ENCODE measurements around the gene MAB21L4.

Gene MAB21L4

DNA sequence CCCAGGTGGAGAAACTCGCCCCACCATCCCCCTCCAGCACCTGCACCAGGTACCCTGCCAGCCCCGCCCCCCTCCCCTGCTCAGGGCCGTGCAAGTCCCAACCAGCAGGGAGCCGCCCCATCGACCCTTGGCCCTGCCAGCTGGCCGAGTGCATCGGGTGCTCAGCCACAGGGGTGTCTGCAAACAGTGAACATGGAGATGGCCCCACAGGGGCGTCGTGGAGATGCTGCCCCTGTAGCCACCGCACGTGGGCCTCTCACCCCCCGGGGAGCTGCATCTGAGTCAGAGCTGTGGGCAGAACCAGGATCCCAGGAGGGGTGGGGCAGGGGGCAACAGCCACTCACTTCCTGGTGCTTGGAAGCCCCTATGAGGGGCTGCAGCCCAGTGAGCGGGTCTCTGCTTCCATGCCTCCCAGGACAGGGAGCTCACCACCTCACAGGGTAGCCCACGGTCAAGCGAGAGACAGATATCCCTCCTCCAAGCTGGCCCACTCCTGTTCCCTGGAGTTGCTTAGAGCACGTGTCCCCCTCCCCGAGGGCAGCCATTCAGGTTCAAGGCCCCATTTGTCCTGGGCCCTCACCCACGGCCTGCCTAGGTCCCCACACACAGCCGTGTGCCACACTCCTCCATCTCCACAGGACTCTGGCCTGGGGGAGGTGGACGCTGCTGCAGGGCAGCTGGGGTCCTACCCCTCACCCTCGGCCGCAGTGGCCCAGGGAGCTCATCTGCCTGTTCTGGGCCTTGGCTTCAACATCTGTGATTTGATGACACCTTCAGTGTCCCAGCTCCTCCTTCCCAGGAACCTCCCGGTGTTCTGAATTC lies 1.1 kb upstream of the MAB21L4 start:
- DNase-seq (ENCODE audit: low read depth in 2 of 3, low spot score in 2 of 3), result no peak

DNA sequence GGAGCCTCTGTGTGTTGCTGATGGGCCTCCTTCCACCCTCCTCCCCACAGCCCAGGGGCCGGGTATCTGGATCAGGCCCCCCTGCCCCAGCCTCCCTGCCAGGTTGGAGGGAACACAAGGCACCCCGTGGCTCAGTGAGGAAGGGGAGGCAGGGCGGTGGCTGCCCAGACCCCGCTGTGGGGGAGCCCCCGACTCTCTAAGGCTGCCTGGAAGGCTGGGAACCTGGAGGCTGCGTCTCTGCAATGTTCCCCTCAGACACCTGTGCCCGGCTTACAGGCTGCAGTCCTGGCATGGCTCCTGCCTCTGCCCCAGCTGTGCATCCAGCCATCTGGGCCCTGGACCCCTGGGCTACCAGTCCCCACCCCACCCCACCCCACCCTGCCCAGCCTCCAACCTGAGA lies 438 bp upstream of the MAB21L4 start:
- no peak for DNase-seq (ENCODE audit: low read depth in 2 of 3, low spot score in 2 of 3)

DNA sequence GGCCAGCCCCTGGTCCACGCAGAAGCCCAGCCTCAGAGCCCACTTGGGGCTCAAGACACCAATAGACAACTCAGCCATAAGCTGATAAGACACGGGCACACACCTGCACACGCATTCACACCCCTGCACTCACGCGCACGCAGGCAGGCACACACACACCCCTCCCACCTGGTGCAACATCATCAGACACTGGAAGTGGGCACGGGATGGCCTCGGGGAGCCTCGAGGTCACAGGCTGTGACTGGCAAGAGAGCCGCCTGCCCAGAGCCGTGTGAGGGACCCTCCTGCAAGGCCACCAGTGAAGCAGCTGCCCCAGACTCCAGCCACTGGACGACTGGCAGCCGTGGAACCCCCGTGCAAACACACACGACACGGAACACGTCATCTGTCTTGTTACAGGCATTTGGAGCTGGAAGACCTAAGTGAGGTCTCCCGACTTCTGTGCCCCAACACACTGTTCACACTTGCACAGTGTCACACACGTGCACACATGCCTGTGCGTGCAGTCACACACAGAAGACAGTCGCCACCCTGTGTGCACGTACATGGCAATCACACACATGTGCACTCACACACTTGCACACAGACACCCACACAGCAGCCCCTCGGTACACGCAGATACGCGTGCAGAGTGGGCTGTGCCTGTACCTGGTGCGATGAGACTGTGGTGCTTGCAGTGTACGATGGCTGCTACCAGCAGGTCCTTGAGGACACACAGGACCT lies 959 bp downstream of the MAB21L4 start:
- no peak for DNase-seq (ENCODE audit: low read depth in 2 of 3, low spot score in 2 of 3)

DNA sequence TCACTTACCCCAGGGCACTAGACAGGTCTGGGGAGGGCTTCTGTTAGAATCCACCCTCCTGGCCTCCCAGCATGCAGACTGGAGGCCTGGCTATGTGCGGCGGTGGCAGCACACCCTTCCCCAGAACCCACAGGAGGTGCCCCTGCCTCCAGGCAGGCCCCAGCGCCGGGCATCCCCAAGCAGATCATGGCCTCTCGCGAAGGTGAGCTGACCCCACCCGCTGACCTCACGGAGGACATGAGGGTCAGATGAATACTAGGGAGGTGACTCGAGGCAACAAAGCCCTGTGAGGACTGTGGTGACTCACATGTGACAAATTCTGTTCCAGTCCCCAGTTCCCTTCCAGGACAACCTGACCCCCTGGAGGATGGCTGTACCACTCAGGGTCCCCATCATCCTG lies 1.9 kb downstream of the MAB21L4 start:
- no peak for DNase-seq (ENCODE audit: low read depth in 2 of 3, low spot score in 2 of 3)

DNA sequence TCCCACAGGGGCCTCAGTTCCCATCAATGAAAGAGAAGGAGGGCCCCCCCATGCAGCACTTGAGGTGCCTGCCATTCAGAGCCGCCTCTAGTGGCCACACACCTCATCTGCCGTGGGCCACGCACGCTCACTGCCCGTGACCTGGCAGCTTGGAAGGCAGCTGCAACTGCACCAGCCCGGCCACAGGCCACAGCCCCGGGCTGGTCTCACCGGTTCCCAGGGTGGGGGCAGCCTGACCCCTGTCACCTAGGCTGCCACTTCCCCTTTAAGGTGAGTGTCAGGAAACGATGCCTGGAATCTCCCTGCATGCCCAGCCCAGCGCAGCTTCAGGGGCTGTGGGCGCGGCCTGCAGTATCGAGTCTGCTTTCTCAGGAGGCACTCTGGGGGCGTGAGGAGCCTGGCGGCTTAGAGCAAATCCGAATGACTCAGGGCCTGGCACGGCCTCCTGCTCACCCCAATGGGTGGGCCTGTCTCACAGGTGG lies 2.6 kb downstream of the MAB21L4 start:
- DNase-seq (ENCODE audit: low read depth in 2 of 3, low spot score in 2 of 3), result peak in 1 of 3 experiments; percentile 52

DNA sequence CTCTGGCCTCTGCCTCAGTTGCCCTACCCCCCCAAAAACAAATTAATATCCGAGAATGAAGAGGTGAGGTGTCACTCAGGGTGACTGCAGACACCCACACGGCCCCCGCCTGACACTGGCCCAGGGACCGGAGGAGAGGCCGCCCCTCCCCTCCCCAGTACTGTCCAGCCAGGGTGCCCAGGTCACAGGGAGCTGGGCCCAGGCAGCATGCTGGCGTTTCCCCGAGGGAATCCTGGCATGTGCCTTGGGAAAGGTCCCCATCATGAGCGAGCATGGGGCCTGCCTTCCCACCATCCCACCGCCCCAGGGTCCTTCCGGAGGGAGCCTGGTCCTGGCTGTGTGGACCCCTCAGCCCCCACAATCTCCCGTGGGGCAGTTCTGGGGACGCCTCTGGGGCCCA lies 3.0 kb downstream of the MAB21L4 start:
- DNase-seq (ENCODE audit: low read depth in 2 of 3, low spot score in 2 of 3), result no peak

DNA sequence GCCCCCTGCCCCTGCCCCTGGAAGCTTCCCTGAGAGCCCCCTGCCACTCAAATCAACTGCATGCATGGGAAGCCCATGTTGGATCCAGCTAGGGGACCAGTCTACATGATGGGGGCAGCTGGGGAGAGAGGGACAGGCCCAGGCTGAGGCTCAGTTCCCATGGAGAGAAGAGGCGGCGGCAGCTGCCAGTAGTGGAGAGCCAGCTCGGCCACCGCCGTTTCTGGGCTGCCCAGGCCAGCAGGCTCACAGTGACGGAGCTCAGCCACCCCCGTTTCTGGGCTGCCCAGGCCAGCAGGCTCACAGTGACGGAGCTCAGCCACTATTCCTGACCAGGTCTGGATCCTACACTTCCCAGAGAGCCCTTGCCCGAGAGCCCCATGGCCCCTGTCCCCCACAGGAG lies 3.6 kb downstream of the MAB21L4 start:
- DNase-seq (ENCODE audit: low read depth in 2 of 3, low spot score in 2 of 3), result no peak

DNA sequence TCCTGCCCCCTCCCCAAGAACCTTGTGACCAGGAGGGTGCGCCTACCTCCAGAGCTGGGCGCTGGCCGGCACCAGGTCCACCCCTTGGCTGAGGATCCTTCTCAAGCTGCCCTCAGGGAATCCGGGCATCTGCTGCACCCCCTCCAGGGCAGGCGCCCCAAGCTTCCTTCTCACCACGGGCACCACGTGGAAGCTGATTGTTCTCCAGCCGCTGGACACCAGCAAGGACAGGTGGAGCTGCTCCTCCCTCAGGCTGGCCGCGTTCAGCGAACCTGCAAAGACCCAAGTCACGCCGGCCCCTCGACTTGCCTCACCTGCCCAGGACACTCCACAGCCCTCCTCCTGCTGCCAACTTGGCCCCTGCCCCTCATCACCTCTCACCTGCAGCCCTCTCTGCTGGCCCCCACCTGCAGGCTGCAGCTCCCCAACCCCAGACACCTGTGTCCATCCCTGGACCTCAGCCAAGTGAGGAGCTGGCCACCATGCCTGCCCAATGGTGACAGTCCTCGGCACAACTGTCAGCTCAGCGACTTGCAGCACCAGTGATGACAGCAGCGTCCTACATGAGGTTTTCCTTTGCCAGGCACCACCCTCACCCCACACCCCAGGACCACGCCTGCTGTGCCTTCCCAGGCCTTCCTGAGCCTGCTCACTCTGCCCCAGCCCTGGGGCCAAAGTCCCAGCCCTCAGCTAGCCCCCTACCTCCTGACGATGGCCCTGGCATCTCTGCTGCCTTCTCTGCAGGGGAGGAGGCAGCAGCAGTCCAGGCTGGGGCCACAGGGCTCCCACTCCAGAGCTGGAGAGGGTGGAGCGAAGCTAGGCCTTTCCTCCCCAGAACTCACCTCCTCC lies 4.2 kb downstream of the MAB21L4 start:
- no peak for DNase-seq (ENCODE audit: low read depth in 2 of 3, low spot score in 2 of 3)

DNA sequence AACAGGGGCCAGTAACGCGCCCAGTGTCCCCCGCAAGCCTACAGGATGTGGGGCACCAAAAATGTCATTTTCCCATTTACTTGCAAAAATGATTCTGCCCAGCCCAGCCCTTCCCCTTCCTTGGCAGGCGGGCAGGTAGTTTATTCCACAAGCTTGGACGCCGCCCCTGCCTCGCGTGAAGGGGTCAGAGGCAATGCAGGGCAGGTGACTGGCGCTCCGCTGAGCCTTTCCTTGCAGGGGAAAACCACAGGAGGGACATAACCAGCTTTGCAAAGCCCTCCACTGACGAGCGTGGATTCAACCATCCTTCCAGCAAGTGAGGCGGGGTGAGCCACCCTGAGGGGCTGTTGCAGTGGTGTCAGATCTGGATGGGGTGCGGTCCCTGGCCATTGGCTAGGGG lies 5.3 kb downstream of the MAB21L4 start:
- no peak for DNase-seq (ENCODE audit: low read depth in 2 of 3, low spot score in 2 of 3)

DNA sequence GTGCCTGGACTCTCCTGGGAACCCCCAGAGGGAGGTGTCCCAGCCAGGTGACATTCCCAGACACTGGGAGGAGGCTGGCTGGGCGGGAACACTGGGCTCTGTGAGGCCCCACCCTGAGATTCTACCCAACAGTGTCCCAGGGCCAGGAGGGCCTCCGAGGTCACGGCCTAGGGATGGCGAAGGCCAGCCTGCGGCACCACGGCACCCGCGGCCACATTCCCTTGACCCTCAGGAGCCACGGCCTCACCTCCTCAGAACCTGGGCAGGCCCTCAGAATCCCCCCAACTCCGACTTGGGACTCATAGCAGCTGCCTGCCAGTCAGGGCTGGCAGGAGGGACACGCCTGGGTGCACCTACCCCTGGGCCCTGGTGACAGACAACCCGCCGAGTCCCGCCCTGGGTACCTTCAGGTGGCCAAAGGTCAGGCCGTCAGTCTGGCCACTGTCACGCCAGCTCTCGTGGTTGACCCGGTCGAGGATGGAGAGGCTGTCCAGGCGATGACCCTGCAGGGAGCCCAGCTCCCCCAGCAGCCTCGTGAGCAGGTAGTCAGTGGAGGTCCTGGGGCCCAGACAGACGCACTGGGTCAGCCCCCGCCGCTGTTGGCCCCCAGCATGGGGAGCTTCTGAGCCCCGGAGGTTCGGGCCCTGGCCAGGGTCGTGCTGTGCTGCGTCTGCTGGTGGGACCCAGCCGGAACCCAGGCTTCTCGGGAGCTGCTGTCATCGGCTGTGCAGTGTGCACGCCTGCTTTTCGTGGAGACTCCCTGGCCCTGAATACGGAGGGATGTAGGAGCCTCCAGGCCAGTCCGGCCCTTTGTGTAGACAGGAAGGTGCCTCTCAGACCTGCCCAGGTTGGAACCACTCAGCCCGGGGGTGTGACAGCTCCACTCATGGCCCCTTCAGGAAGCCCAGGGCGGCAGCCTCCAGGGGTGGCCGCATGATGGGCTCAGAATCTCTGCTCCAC lies 6.1 kb downstream of the MAB21L4 start:
- DNase-seq (ENCODE audit: low read depth in 2 of 3, low spot score in 2 of 3), result no peak

DNA sequence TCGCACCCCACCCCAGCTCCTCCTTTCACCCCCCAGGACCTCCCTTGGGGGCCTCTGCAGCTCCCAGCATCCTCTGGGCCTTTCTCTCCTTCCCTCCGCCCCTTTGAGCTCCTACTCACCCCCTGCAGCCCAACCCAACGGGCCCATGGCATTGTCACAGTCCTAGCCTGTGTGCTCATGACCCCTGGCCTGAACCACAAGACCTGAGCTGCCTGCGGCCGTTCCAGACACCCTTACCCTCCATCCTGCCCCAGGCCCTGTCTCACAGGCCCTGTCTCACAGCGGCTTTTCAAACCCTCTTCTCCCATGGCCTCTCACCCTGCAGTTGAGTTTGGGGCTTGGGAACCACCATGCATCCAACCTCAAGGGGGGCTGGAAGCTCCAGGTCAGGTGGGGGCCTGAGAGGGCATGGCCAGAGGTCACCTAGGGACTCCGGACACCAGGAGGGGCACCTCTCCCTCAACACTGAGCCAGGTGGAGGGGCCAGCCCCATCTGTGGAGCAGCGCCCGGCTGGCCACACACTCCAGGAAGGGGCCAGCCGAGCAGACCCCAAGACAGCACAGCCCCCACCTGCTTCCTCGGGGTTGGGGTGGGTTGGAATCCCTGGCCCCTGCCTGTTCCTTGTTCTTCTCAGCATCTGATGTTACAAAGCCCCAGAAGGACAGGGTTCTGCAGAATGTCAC lies 6.9 kb downstream of the MAB21L4 start:
- no peak for DNase-seq (ENCODE audit: low read depth in 2 of 3, low spot score in 2 of 3)

DNA sequence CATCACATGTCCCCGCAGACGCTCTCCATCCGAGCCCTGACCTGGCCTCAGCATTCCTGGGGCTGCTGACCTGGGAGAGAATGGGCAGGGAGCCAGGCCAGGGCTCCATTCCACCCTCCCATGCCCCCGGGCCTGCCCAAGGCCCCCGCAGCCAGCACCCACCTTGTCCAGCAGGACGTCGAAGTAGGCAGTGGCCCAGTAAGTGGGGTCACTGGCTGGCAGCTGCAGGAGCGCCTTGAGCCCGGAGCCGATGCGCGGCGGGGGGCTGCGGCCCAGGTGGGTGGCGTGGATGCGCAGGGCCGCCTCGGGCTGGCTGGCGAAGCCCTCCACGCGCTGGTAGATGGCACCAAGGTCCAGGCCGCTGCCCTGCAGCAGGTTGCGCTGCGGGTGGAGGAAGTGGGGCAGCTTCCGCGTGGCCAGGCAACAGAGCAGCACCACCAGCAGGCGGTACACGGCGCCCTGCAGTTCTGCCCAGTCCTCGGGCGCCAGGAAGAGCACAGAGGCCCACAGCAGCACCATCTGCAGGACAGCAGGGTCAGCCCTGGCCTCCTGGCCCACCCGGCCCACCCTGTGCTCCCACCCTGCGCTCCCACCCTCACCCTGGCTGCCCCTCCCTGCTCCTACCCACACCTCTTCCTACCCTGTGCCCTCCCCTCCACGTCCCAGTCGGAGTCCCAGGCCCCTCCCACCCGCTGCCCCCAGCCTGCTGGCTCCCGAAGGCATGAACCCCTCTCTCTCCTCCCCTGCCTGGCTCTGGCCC lies 7.6 kb downstream of the MAB21L4 start:
- no peak for DNase-seq (ENCODE audit: low read depth in 2 of 3, low spot score in 2 of 3)

DNA sequence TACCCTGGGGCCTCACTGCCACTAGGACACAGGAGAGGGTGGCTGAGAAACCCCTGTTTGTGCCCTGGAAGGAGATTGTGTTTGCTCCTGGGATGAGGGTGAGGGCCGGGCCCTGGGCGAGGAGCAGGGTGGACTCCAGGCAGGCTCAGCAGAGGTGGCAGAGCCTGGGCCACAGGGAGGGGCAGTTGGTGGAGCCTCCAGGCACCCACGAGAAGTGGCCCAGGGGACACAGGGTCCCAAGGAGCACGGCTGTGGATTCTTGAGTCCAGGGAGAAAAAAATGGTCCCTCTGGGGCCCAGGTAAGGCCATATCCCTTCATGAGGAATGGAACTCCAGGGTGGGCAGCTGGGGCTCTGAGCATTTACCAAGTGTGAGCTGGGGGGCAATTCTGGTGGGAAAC lies 8.3 kb downstream of the MAB21L4 start:
- DNase-seq (ENCODE audit: low read depth in 2 of 3, low spot score in 2 of 3), result no peak

DNA sequence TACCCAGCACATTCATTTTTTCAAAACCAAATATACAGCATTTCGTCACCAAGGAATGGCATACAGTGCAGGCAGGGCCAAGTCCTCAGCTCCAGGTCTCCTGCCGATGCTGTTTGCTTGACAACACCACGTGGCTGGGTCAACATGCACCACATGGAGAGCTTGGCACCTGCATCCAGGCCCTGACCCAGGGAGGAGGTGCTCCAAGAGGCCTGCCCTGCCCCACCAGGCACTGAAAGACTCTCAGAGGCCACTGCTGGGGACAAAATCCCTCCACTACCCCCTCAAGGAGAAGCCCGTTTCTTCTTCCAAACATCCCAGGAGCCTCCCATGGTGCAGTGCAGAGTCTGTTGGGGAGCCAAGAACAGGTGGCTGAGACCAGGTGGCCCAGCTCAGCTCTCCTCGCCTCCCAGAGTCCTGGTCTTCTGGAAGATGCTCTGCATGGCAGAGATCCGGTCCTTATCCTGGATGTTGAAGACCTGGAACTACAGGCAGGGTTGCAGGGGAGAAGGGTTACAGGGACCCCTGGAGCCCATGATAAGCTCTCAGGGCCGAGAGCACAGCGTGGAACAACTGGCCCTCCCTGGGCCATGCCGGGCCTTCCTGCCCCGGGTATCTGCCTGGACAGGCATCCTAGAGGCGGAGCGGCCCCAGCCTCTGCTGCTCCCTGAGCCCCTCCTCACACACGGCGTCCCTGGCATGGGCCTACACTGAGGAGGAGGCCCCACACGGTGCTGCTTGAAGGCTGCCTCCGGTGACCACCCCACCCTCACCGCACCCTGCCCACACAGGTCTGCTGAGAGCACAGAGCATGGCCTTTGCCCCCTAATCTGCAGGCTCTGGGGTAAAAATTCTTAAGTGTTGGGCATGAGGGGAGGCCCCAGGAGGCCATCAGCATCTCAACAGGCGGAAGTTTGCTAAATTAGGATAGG lies 9.0 kb downstream of the MAB21L4 start:
- no peak for DNase-seq (ENCODE audit: low read depth in 2 of 3, low spot score in 2 of 3)

DNA sequence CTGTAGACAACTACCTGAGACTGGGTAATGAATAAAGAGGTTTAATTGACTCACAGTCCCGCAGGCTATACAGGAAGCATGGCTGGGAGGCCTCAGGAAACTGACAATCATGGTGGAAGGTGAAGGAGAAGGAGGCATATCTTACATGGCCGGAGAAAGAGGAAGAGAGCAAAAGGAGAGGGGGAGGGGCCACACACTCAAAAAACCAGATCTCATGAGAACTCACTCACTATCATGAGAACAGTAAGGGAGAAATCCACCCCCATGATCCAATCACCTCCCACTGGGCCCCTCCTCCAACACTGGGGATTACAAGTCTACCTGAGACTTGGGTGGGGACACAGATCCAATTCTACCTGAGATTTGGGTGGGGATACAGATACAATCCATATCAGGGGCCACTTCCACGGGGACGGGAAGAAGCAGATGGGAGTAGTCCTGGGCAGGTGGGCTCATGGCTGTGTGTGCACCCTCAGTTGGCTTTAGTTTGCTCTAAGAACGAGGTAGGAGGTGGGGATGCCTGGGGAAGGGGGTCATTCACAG lies 9.9 kb downstream of the MAB21L4 start:
- DNase-seq (ENCODE audit: low read depth in 2 of 3, low spot score in 2 of 3), result no peak

DNA sequence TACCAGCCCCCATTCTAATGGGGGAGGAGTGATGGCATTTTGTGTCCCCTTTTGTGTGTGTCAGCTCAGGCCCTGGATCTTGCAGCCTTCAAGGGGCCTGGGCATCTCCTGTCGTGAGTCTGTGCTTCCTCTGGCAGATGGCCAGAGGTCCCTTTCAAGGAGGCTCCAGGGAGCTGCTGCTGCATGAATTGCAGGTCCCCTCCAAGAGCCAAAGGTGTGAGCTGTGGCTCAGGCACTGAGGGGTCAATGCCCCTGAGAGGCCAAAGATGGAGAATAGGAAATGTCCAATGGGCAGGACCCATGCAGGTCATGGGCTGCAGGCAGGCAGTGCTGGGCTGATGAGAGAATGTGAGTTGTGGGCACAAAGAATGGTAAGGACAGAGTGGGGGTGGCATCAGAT lies 10.4 kb downstream of the MAB21L4 start:
- no peak for DNase-seq (ENCODE audit: low read depth in 2 of 3, low spot score in 2 of 3)

DNA sequence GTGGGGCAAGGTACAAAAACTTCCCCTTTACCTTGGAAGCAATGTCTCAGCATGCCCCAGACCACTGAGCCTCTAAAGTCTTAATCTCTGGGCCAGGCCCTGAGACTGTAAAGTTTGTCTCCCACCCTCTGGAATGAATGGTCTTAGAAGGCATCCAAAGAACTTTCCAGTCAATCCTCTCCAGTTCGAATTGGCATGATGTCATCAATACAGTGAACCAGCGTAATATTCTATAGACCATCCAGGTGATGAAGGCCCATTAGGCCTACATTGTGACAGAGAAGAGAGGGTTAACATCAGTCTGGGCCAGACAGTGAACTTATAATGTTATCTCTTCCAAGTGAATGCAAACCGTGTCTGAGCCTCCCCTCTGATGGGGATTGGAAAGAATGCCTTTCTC lies 11.2 kb downstream of the MAB21L4 start:
- no peak for DNase-seq (ENCODE audit: low read depth in 2 of 3, low spot score in 2 of 3)

DNA sequence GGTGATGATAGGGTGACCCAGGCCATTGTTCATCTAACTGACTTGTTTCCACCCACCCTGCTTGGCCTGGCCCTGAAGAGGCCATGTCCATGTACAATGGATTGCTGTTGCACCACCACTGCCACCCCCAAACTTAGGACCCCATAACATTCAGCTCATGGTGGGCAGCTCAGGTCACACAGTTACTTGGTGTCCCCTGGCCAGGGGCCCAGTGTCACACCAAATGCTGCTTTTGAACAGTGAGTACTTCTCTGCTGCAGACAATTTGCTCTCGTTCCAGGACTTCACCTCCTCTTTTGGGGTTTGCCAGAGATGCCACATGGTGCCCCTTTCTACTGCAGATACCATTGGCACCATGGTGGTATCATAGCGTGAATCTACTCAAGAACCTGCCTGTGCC lies 11.7 kb downstream of the MAB21L4 start:
- DNase-seq (ENCODE audit: low read depth in 2 of 3, low spot score in 2 of 3), result no peak

Measured in activated CD8-positive, alpha-beta memory T cell treated with anti-CD3 and anti-CD28 coated beads for 48 hours (primary cell).